CD4-positive, alpha-beta T cell treated with Interleukin-6 for 4 hours (primary cell): ENCODE results near the gene ERG28.
"Not testable (repeated sequence)": the region's sequence is repeated elsewhere in the genome, so short reads cannot be mapped to it uniquely, and the experiment has no call there.

Experiments
- DNase-seq: peaks from one replicate; pipeline ENCODE4 v3.0.0-alpha.2; 2020; ENCODE audit warnings: mixed read lengths

ERG28 gene

GRCh38 chr14:75615200-75615599 is 45.5 kb downstream of the ERG28 start:
- no peak for DNase-seq

- DNase-seq: no peak
These were observed 46.5 kb downstream of the ERG28 start for GRCh38 chr14:75614179-75614578.

- DNase-seq: no peak
These were observed 48.5 kb downstream of the ERG28 start for GRCh38 chr14:75612157-75612556.

GRCh38 chr14:75610834-75611233 is 49.8 kb downstream of the ERG28 start:
- DNase-seq: no peak

DNA sequence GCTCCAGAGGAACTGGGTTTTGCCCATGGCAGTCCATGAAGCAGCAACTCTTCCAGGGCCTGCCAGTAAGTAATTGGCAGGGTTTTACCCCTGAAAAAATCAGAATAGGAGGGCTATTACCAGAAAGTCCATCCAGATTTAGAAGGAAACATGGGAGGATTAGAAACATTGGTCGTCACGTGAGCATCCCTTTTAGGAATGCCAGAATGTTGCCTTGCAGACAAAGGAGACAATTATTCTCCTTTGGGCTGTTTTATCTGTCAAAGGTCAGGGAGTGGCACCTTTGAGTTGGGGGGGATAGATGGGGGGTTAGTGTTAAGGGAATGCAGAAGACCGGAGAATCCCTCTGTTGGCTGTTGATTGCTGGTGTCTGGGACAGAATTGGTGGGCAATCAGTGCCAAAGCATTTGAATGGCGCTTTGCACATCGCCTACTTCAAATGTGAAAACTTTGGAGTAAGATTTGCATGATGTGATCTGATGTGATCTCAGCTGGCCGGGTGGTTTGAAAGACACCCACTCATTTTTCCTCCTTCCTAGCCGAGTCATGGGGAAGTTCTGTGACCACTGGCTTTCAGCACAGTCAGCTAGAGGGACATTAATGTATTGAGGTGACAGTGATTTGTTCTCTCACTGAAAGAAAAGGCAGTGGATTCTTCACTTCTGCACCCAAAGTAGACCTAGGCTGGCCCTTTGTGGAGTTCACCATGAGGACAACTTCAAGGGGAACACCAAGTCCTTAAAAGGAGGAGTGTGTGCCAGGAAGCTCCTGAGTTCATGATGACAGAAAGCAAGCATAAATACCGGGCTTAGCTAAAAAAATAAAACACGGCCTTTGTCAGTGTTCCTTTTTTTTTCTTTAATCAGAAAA is 50.8 kb downstream of the ERG28 start:
- no peak for DNase-seq

- DNase-seq: no peak
These were observed 51.6 kb downstream of the ERG28 start for GRCh38 chr14:75609116-75609515.

DNA sequence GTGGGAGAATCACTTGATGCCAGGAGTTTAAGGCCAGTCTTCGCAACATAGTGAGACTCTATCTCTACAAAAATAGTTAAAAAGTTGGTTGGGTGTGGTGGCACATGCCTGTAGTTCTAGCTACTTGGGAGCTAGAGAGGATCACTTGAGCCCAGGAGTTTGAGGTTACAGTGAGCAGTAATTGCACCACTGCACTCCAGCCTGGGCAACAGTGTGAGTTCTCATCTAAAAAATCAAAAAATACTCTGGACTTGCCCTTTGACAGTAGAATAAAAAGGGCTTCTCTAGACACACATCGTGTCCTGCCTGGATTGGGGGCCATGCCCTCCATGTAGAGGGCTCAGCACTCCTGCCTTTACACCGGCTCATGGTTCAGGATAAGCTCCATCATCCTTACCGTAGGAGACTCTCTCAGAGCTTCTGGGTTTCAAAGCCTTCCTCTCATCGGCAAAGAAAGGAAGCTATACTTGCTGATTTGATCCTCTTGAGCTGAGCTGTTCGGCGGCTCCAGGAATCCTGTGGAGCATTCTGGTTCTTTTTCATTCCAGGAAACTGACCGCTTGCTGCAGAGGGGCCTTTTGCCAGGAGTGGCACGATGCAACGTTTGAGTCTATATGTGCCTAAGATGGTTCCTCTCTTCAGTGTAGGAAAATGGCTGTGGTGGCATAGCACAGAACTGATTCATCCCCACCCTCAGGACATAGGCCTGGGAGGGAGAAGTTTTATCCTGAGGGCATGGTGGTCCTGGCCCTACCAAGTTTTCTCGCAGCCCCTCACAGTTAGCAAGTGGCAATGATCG is 52.6 kb downstream of the ERG28 start:
- DNase-seq: no peak

- no peak for DNase-seq
These were observed 53.6 kb downstream of the ERG28 start for GRCh38 chr14:75607044-75607443.

- no peak for DNase-seq
These were observed 54.8 kb downstream of the ERG28 start for GRCh38 chr14:75605916-75606315.

- no peak for DNase-seq
These were observed 55.5 kb downstream of the ERG28 start for GRCh38 chr14:75604979-75605851.

- DNase-seq: no peak
These were observed 58.2 kb downstream of the ERG28 start for GRCh38 chr14:75602503-75602902.

DNA sequence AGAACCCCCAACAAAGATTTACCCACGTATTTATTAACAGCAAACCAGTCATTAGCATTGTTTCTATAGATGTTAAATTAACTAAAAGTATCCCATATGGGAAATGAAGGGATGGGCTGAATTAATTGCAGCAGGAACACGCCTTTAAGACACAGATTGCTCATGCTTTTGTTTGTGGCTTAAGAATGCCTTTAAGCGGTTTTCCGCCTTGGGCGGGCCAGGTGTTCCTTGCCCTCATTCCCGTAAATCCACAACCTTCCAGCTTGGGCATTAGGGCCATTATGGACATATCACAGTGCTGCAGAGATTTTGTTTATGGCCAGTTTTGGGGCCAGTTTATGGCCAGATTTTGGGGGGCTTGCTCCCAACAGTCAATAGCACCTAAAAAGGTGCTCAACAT is 59.6 kb downstream of the ERG28 start:
- not testable (repeated sequence) for DNase-seq

- not testable (repeated sequence) for DNase-seq
These were observed 60.6 kb downstream of the ERG28 start for GRCh38 chr14:75600100-75600499.
